HCT116 (cell line): ENCODE results near the gene SKI. TPM values are rescaled to one million over a fixed set of nuclear protein-coding genes. Genes with fewer than 3 reads are reported as not detected.

Experiments used
- ATAC-seq: fragments of 200-7000 bp; cut with Tn5 transposase; 2 replicates; pipeline ENCODE4 v1.9.1; 2020; ENCODE audit warnings: mild to moderate bottlenecking, moderate library complexity
- BruUV-seq: library from RNA; stranded (reverse); fragments of 400-500 nt; replicated peaks from 2 replicates; lab custom pipeline; 2021; lab: Mats Ljungman, UMichigan
- CTCF ChIA-PET: fragments of 300-600 bp; sonication (Branson Sonifier 250); formaldehyde crosslinking; loops from one replicate; lab custom pipeline; 2021; ENCODE audit warnings: antibody characterized with exemption; lab: Charles Lee
- POLR2A ChIA-PET: fragments of 300-600, 350-600 bp; sonication (Branson Sonifier 250); formaldehyde crosslinking; loops from one replicate; lab custom pipeline; 2021; ENCODE audit warnings: antibody characterized with exemption; lab: Charles Lee
- RAD21 ChIA-PET, 2 experiments: fragments of 300-600 bp; sonication (Branson Sonifier 250); formaldehyde crosslinking; loops; one replicate each; lab custom pipeline; 2023; ENCODE audit warnings: low total read pairs in 2 of 2; ENCODE audit not compliant: uncharacterized antibody in 2 of 2, unreplicated experiment in 2 of 2, low non-redundant PET in 1 of 2; lab: Charles Lee
- DNase-seq: peaks from one replicate; pipeline ENCODE4 v3.0.0-alpha.2; 2010; ENCODE audit warnings: low read depth, low spot score
- H2AFZ ChIP-seq: fragments of 200-600 bp; shearing (Covaris generic), sonication (generic); 2 replicates; pipeline ENCODE4 v1.6.1; 2017; ENCODE audit warnings: low read depth, mixed run types, mixed read lengths, antibody characterized with exemption, low read length; ENCODE audit not compliant: poor library complexity, severe bottlenecking
- H3K27ac ChIP-seq: 2 replicates; pipeline ENCODE4 v1.5.1; 2012; ENCODE audit warnings: low read depth, low read length
- H3K27me3 ChIP-seq: fragments of 200-600 bp; sonication (generic); 2 replicates; pipeline ENCODE4 v1.6.1; 2016; ENCODE audit warnings: mixed run types, low read length, mixed read lengths; ENCODE audit not compliant: insufficient read depth
- H3K36me3 ChIP-seq, 2 experiments: fragments of 200-500 bp in 1 of 2; fragments of 200-600 bp in 1 of 2; sonication (Bioruptor generic) in 1 of 2; sonication (generic) in 1 of 2; 2 replicates each; pipeline versions ENCODE4 v1.5.1 to v1.6.1; 2014 to 2016; ENCODE audit warnings: low read length in 2 of 2, inconsistent platforms in 1 of 2, mixed read lengths in 1 of 2, mixed run types in 1 of 2; ENCODE audit not compliant: insufficient read depth in 2 of 2, control insufficient read depth in 1 of 2
- H3K4me1 ChIP-seq, 2 experiments: fragments of 200-600 bp in 1 of 2; sonication (generic) in 1 of 2; 2 replicates each; pipeline versions ENCODE4 v1.5.1 to v1.6.1; 2012 to 2017; ENCODE audit warnings: low read length in 2 of 2, inconsistent platforms in 1 of 2, mild to moderate bottlenecking in 1 of 2, mixed read lengths in 1 of 2, mixed run types in 1 of 2, moderate library complexity in 1 of 2; ENCODE audit not compliant: insufficient read depth in 2 of 2, control insufficient read depth in 1 of 2
- H3K4me2 ChIP-seq: fragments of 200-600 bp; sonication (generic); 2 replicates; pipeline ENCODE4 v1.6.1; 2017; ENCODE audit warnings: mixed run types, low read length, mixed read lengths
- H3K4me3 ChIP-seq, 2 experiments: fragments of 200-600 bp in 1 of 2; sonication (generic) in 1 of 2; replicated peaks in 1 of 2; 2 replicates each; pipeline ENCODE4 v1.5.1; 2011 to 2016; ENCODE audit warnings: low read length in 2 of 2, control low read depth in 1 of 2, low read depth in 1 of 2, mild to moderate bottlenecking in 1 of 2, mixed read lengths in 1 of 2, mixed run types in 1 of 2
- H3K79me2 ChIP-seq: fragments of 200-600 bp; sonication (generic); 2 replicates; pipeline ENCODE4 v1.6.1; 2017; ENCODE audit warnings: mild to moderate bottlenecking, mixed run types, low read length, moderate library complexity, mixed read lengths; ENCODE audit not compliant: insufficient read depth
- H3K9ac ChIP-seq: fragments of 200-600 bp; sonication (generic); 2 replicates; pipeline ENCODE4 v1.6.1; 2016; ENCODE audit warnings: low read length, mixed read lengths
- H3K9me2 ChIP-seq: fragments of 200-600 bp; sonication (generic), shearing (Covaris generic); 2 replicates; pipeline ENCODE4 v1.6.1; 2017; ENCODE audit warnings: mixed run types, mild to moderate bottlenecking, moderate library complexity; ENCODE audit not compliant: insufficient read depth
- H3K9me3 ChIP-seq, 2 experiments: fragments of 200-500 bp in 1 of 2; fragments of 200-600 bp in 1 of 2; sonication (Bioruptor generic) in 1 of 2; sonication (generic) in 1 of 2; 2 replicates each; pipeline ENCODE4 v1.6.1; 2014 to 2017; ENCODE audit warnings: low read length in 2 of 2, mixed read lengths in 2 of 2, inconsistent platforms in 1 of 2, low read depth in 1 of 2, mild to moderate bottlenecking in 1 of 2, mixed run types in 1 of 2, moderate library complexity in 1 of 2; ENCODE audit not compliant: control insufficient read depth in 1 of 2, insufficient read depth in 1 of 2
- H4K20me1 ChIP-seq: fragments of 200-600 bp; sonication (generic), shearing (Covaris generic); 2 replicates; pipeline ENCODE4 v1.6.1; 2017; ENCODE audit warnings: mixed run types, mild to moderate bottlenecking, moderate library complexity; ENCODE audit not compliant: insufficient read depth
- CEBPB ChIP-seq: IDR thresholded peaks from 2 replicates; pipeline ENCODE4 v1.6.1; 2012; ENCODE audit warnings: low read depth
- EZH2phosphoT487 ChIP-seq: fragments of 200-600 bp; IDR thresholded peaks from 2 replicates; pipeline ENCODE4 v1.6.1; 2018; ENCODE audit warnings: antibody characterized with exemption, borderline replicate concordance
- POLR2AphosphoS5 ChIP-seq: IDR thresholded peaks from 2 replicates; pipeline ENCODE4 v1.6.1; 2011; ENCODE audit warnings: mild to moderate bottlenecking, low read depth, low read length, moderate library complexity
- SIN3A ChIP-seq: IDR thresholded peaks from 2 replicates; pipeline ENCODE4 v1.6.1; 2012; ENCODE audit warnings: low read depth
- SP1 ChIP-seq: IDR thresholded peaks from 2 replicates; pipeline ENCODE4 v1.6.1; 2012; ENCODE audit warnings: low read depth
- SRF ChIP-seq: IDR thresholded peaks from 2 replicates; pipeline ENCODE4 v1.6.1; 2012; ENCODE audit warnings: low read depth
- ZFX ChIP-seq: fragments of 450-650 bp; IDR thresholded peaks from 2 replicates; pipeline ENCODE4 v1.6.1; 2017
- ZNF274 ChIP-seq: fragments of 200-500 bp; sonication (Bioruptor generic); IDR thresholded peaks from 2 replicates; pipeline ENCODE4 v1.6.1; 2014; ENCODE audit warnings: mild to moderate bottlenecking, low read depth, low read length, inconsistent platforms
- intact Hi-C: fragments of 100-400 bp; cut with micrococcal nuclease; formaldehyde crosslinking; loops from 2 replicates; pipeline ENCODE4 v1.10.0; 2022
- total RNA-seq: library from RNA; stranded (reverse); gene quantifications from one replicate; pipeline ENCODE4 v1.2.1, GENCODE V29; 2021; ENCODE audit not compliant: unreplicated experiment
- TF ChIP-seq, protein P1 (sequence below), 3 experiments: fragments of 200-600 bp in 1 of 3; sonication (generic) in 1 of 3; IDR thresholded peaks in 2 of 3; conservative IDR thresholded peaks in 1 of 3; 2 replicates each; pipeline ENCODE4 v1.5.1; 2012 to 2017; ENCODE audit warnings: low read depth in 2 of 3, low read length in 2 of 3, antibody characterized with exemption in 1 of 3, borderline replicate concordance in 1 of 3, control low read depth in 1 of 3, mild to moderate bottlenecking in 1 of 3, mixed read lengths in 1 of 3, mixed run types in 1 of 3, moderate library complexity in 1 of 3; ENCODE audit not compliant: insufficient read depth in 1 of 3
- TF ChIP-seq, protein P2 (sequence below): IDR thresholded peaks from 2 replicates; pipeline ENCODE4 v1.6.1; 2012

Gene SKI
- total RNA-seq, 1 experiment from 2014 or later = 56.2 TPM

DNA sequence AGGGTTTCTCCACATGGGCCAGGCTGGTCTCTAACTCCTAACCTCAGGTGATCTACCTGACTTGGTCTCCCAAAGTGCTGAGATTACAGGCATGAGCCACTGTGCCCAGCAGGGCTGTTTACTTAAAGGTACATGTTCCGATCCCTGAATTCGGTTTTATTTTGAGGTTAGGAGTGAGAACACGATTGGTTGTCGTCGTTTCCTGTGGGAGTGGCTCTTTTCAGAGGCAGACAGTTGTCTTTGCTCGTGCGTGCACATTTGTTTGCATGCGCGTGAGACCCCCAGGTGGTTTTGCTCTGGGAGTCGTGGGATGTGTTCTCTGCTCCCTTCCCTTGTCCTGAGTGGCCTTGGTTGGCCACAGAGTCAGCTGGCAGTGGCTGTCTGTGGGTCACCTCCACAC is 60.2 kb downstream of the SKI start:
- Histone ChIP-seq H3K4me3 (no peak overlapping the region), H3K4me1 (no peaks in the 10 kb centered on the region), H3K9ac (no peak overlapping the region), H4K20me1 (peaks cover 8% of the 10 kb centered on the region; the same call in 1 of the 2 replicates), H3K27me3 (no peaks in the 10 kb centered on the region), H3K27ac (no peak overlapping the region), H3K36me3 (no peaks in the 10 kb centered on the region), H3K9me2 (no peaks in the 10 kb centered on the region), H3K79me2 (peaks cover 97% of the 10 kb centered on the region), H3K9me3 (no peaks in the 10 kb centered on the region), H3K4me2 (no peak overlapping the region), H2AFZ (no peak overlapping the region)
- POLR2A ChIA-PET = no interaction called here
- CTCF ChIA-PET = no interaction called here
- no TSS peak for BruUV-seq
- RAD21 ChIA-PET = no interaction called here
- no peak for ATAC-seq
- DNase-seq = no peak
- intact Hi-C loops = no loop called here
- TF ChIP-seq ZFX (no peak), POLR2AphosphoS5 (no peak), CEBPB (no peak), SP1 (no peak), ZNF274 (no peak), SIN3A (no peak), EZH2phosphoT487 (no peak), SRF (no peak)
- TF ChIP-seq, protein P1, sequence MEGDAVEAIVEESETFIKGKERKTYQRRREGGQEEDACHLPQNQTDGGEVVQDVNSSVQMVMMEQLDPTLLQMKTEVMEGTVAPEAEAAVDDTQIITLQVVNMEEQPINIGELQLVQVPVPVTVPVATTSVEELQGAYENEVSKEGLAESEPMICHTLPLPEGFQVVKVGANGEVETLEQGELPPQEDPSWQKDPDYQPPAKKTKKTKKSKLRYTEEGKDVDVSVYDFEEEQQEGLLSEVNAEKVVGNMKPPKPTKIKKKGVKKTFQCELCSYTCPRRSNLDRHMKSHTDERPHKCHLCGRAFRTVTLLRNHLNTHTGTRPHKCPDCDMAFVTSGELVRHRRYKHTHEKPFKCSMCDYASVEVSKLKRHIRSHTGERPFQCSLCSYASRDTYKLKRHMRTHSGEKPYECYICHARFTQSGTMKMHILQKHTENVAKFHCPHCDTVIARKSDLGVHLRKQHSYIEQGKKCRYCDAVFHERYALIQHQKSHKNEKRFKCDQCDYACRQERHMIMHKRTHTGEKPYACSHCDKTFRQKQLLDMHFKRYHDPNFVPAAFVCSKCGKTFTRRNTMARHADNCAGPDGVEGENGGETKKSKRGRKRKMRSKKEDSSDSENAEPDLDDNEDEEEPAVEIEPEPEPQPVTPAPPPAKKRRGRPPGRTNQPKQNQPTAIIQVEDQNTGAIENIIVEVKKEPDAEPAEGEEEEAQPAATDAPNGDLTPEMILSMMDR (IDR thresholded peaks at IDR 0.05 in 2 of 3, conservative IDR thresholded peaks at IDR 0.05 in 1 of 3; ENCODE audit: borderline replicate concordance in 1 of 3, insufficient read depth in 1 of 3, low read depth in 2 of 3, low read length in 2 of 3) = no peak
- TF ChIP-seq, protein P2, sequence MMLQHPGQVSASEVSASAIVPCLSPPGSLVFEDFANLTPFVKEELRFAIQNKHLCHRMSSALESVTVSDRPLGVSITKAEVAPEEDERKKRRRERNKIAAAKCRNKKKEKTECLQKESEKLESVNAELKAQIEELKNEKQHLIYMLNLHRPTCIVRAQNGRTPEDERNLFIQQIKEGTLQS = no peak
